Stomach (tissue), 4 donors: ENCODE data around the gene NDUFS5.

Experiments
- EP300 ChIP-seq: sonication (generic); formaldehyde crosslinking; IDR thresholded peaks from one replicate; pipeline ENCODE4 v1.6.1; 2017; ENCODE audit warnings: antibody characterized with exemption
- POLR2A ChIP-seq, 4 donors: fragments of 450-650 bp; IDR thresholded peaks; one replicate each; pipeline ENCODE4 v1.6.1; 2016; ENCODE audit warnings: antibody characterized with exemption in 4 of 4, control low read depth in 2 of 4, mild to moderate bottlenecking in 1 of 4, moderate library complexity in 1 of 4
- POLR2AphosphoS5 ChIP-seq, 3 donors: sonication (generic); formaldehyde crosslinking; IDR thresholded peaks; one replicate each; pipeline ENCODE4 v1.6.1; 2016; ENCODE audit warnings: antibody characterized with exemption in 3 of 3
- TF ChIP-seq, protein P1 (sequence below), 7 experiments: fragments of 450-650 bp in 4 of 7; fragments of 200-600 bp in 3 of 7; sonication (generic) in 3 of 7; IDR thresholded peaks; one replicate each; pipeline ENCODE4 v1.5.1; 2016 to 2019; ENCODE audit warnings: antibody characterized with exemption in 7 of 7, control low read depth in 2 of 7, mild to moderate bottlenecking in 1 of 7

DNA sequence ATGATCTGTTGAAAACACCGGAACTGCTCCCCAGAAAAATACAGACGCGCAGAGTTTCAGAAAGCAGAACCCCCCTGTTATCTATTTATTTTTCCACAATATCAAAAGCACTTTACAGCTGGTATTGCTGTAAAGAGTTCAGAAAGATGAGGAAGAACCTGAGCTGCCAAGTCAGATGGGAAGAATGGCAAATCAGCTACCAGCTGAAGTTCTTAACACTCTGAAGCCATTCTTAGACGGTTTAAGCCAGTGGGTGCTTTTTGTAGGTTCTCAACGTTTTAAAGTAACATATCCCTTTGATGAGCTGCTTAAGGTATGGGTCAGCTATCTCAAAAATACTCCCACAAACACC is 35.8 kb upstream of the NDUFS5 start:
- TF ChIP-seq POLR2AphosphoS5 (IDR thresholded peaks at IDR 0.05) (no peak), POLR2A (IDR thresholded peaks at IDR 0.05) (no peak), EP300 (no peak)
- TF ChIP-seq, protein P1, sequence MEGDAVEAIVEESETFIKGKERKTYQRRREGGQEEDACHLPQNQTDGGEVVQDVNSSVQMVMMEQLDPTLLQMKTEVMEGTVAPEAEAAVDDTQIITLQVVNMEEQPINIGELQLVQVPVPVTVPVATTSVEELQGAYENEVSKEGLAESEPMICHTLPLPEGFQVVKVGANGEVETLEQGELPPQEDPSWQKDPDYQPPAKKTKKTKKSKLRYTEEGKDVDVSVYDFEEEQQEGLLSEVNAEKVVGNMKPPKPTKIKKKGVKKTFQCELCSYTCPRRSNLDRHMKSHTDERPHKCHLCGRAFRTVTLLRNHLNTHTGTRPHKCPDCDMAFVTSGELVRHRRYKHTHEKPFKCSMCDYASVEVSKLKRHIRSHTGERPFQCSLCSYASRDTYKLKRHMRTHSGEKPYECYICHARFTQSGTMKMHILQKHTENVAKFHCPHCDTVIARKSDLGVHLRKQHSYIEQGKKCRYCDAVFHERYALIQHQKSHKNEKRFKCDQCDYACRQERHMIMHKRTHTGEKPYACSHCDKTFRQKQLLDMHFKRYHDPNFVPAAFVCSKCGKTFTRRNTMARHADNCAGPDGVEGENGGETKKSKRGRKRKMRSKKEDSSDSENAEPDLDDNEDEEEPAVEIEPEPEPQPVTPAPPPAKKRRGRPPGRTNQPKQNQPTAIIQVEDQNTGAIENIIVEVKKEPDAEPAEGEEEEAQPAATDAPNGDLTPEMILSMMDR (IDR thresholded peaks at IDR 0.05): no peak
